NT2/D1 (cell line): Measurements from ENCODE around the gene PPY.

Experiments
- SUZ12 ChIP-seq: IDR thresholded peaks from 2 replicates; pipeline ENCODE4 v1.6.1; 2011; ENCODE audit not compliant: insufficient read length, insufficient read depth; ENCODE audit errors: extremely low read depth
- ZNF274 ChIP-seq: IDR thresholded peaks from 2 replicates; pipeline ENCODE4 v1.6.1; 2011; ENCODE audit warnings: mild to moderate bottlenecking, low read depth, low read length

DNA sequence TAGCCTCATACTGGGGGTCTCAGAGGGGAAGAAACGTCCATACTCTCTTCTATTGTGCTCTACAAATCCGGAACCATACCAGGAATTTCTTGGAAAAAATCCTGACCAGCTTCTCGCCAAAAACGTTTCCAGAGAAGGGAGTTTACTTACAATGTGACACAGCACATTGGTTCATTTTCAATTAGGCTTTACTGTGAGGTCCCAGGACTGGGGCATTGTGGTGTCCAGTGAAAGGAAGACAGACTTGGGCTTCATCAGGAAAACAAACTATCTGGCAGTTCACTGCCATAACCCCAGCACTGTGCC lies 49.7 kb downstream of the PPY start:
- no peak for TF ChIP-seq SUZ12
- no peak for TF ChIP-seq ZNF274
